Neural cell (in vitro differentiated cells): ENCODE results near the gene TRIM44. TPM values are rescaled to one million over a fixed set of nuclear protein-coding genes. Genes with fewer than 3 reads are reported as not detected.
"Not testable (repeated sequence)": the region's sequence is repeated elsewhere in the genome, so short reads cannot be mapped to it uniquely, and the experiment has no call there.

Source experiments
- H2AFZ ChIP-seq: fragments of 200-600, 300-800 bp; sonication (generic), shearing (Covaris generic); 2 replicates; pipeline ENCODE4 v1.6.0; 2014; ENCODE audit warnings: low read depth, mild to moderate bottlenecking, antibody characterized with exemption, low read length, moderate library complexity
- H3F3A ChIP-seq: fragments of 200-600 bp; shearing (Covaris generic); 2 replicates; pipeline ENCODE4 v1.6.1; 2016; ENCODE audit warnings: mild to moderate bottlenecking, moderate library complexity, mixed read lengths, antibody characterized with exemption, low read length; ENCODE audit not compliant: insufficient read depth, poor library complexity, severe bottlenecking
- H3K27ac ChIP-seq: fragments of 200-600, 300-800 bp; sonication (generic), shearing (Covaris generic); 2 replicates; pipeline ENCODE4 v1.5.1; 2014; ENCODE audit warnings: mild to moderate bottlenecking, low read length, moderate library complexity
- H3K27me3 ChIP-seq: fragments of 300-800, 200-600 bp; sonication (generic), shearing (Covaris generic); 2 replicates; pipeline ENCODE4 v1.6.0; 2014; ENCODE audit warnings: mild to moderate bottlenecking, low read depth, low read length, moderate library complexity; ENCODE audit not compliant: insufficient read depth
- H3K36me3 ChIP-seq: fragments of 300-800, 200-600 bp; sonication (generic), shearing (Covaris generic); 2 replicates; pipeline ENCODE4 v1.5.1; 2014; ENCODE audit warnings: mild to moderate bottlenecking, antibody characterized with exemption, low read length, moderate library complexity; ENCODE audit not compliant: insufficient read depth
- H3K4me2 ChIP-seq: fragments of 300-800, 200-600 bp; sonication (generic), shearing (Covaris generic); 2 replicates; pipeline ENCODE4 v1.6.0; 2014; ENCODE audit warnings: mild to moderate bottlenecking, low read length
- H3K4me3 ChIP-seq: fragments of 300-800, 200-600 bp; sonication (generic), shearing (Covaris generic); 2 replicates; pipeline ENCODE4 v1.5.1; 2014; ENCODE audit warnings: mild to moderate bottlenecking, low read length, moderate library complexity
- H3K79me2 ChIP-seq: fragments of 200-600 bp; shearing (Covaris generic); replicated peaks from 2 replicates; pipeline ENCODE4 v1.6.0; 2014; ENCODE audit warnings: mild to moderate bottlenecking, low read length, moderate library complexity; ENCODE audit not compliant: insufficient read depth
- H3K9ac ChIP-seq: fragments of 300-800, 200-600 bp; sonication (generic), shearing (Covaris generic); 2 replicates; pipeline ENCODE4 v1.6.1; 2016; ENCODE audit warnings: mild to moderate bottlenecking, low read length, mixed read lengths
- H3K9me2 ChIP-seq: fragments of 200-600 bp; shearing (Covaris generic); 2 replicates; pipeline ENCODE4 v1.6.1; 2016; ENCODE audit warnings: mild to moderate bottlenecking, low read length, mixed read lengths; ENCODE audit not compliant: insufficient read depth
- H3K9me3 ChIP-seq: fragments of 200-600, 300-800 bp; sonication (generic), shearing (Covaris generic); 2 replicates; pipeline ENCODE4 v1.6.1; 2016; ENCODE audit warnings: mild to moderate bottlenecking, mixed run types, low read length, moderate library complexity, mixed read lengths
- H4K20me1 ChIP-seq: fragments of 200-600 bp; shearing (Covaris generic); 2 replicates; pipeline ENCODE4 v1.6.1; 2016; ENCODE audit warnings: mild to moderate bottlenecking, mixed run types; ENCODE audit not compliant: insufficient read depth
- CTCF ChIP-seq: fragments of 450-650 bp; IDR thresholded peaks from 2 replicates; pipeline ENCODE4 v1.5.1; 2014; ENCODE audit warnings: antibody characterized with exemption, mild to moderate bottlenecking, moderate library complexity; ENCODE audit not compliant: poor library complexity, severe bottlenecking
- EP300 ChIP-seq: fragments of 450-650 bp; conservative IDR thresholded peaks from 2 replicates; pipeline ENCODE4 v1.6.1; 2014; ENCODE audit warnings: antibody characterized with exemption, mild to moderate bottlenecking, moderate library complexity; ENCODE audit not compliant: poor library complexity, severe bottlenecking
- EZH2 ChIP-seq: fragments of 200-600, 300-800 bp; shearing (Covaris generic), sonication (generic); IDR thresholded peaks from 2 replicates; pipeline ENCODE4 v1.6.1; 2014; ENCODE audit warnings: antibody characterized with exemption, low read length, borderline replicate concordance, mild to moderate bottlenecking; ENCODE audit not compliant: insufficient read depth, poor library complexity, severe bottlenecking
- POLR2AphosphoS5 ChIP-seq: IDR thresholded peaks from 2 replicates; pipeline ENCODE4 v1.6.1; 2012
- RAD21 ChIP-seq: fragments of 450-650 bp; conservative IDR thresholded peaks from 2 replicates; pipeline ENCODE4 v1.6.1; 2014; ENCODE audit warnings: antibody characterized with exemption, mild to moderate bottlenecking, moderate library complexity
- REST ChIP-seq: IDR thresholded peaks from 2 replicates; pipeline ENCODE4 v1.6.1; 2012; ENCODE audit warnings: borderline replicate concordance
- TAF1 ChIP-seq: IDR thresholded peaks from 2 replicates; pipeline ENCODE4 v1.6.1; 2012; ENCODE audit warnings: low read depth
- polyA plus RNA-seq: library from polyadenylated mRNA; depleted of rRNA; stranded (reverse); fragments of >200 nt; gene quantifications from 2 replicates; pipeline ENCODE4 v1.2.3, GENCODE V29; 2014

The TRIM44 gene
- polyA plus RNA-seq, 1 donor from 2014 or later, result 14.9 TPM

- Histone ChIP-seq H3K9ac (no peak overlapping the region), H3K4me3 (no peak overlapping the region)
These were observed 109.1 kb downstream of the TRIM44 start for GRCh38 chr11:35771722-35772121.

GRCh38 chr11:35777241-35777640 is 114.7 kb downstream of the TRIM44 start:
- not testable (repeated sequence) for H4K20me1 ChIP-seq, H3K27me3 ChIP-seq, H3K4me3 ChIP-seq, H3K9me2 ChIP-seq, H2AFZ ChIP-seq, H3K79me2 ChIP-seq, H3K9ac ChIP-seq, H3K36me3 ChIP-seq, H3K4me2 ChIP-seq, H3F3A ChIP-seq, H3K9me3 ChIP-seq, H3K27ac ChIP-seq

More at GRCh38 chr11:35771722-35772121, 109.1 kb downstream of the TRIM44 start:
- H2AFZ ChIP-seq, result no peak overlapping the region
- H3F3A ChIP-seq, result no peaks in the 10 kb centered on the region
- no peaks in the 10 kb centered on the region for H3K36me3 ChIP-seq
- H3K9me2 ChIP-seq, result no peaks in the 10 kb centered on the region
- no peaks in the 10 kb centered on the region for H3K27me3 ChIP-seq
- H3K9me3 ChIP-seq, result no peaks in the 10 kb centered on the region
- H3K4me2 ChIP-seq, result no peak overlapping the region
- no peaks in the 10 kb centered on the region for H3K79me2 ChIP-seq
- no peak overlapping the region for H3K27ac ChIP-seq
- H4K20me1 ChIP-seq, result no peaks in the 10 kb centered on the region
- no peak for TF ChIP-seq REST
- TF ChIP-seq POLR2AphosphoS5, result no peak
- TF ChIP-seq EZH2, result no peak
- no peak for TF ChIP-seq TAF1
- no peak for TF ChIP-seq RAD21
- TF ChIP-seq CTCF, result no peak
- no peak for TF ChIP-seq EP300

- H4K20me1 ChIP-seq, H3K36me3 ChIP-seq, H3K4me3 ChIP-seq, H3F3A ChIP-seq, H3K27ac ChIP-seq, H3K9me3 ChIP-seq, H2AFZ ChIP-seq, H3K9me2 ChIP-seq, H3K4me2 ChIP-seq, H3K79me2 ChIP-seq, H3K27me3 ChIP-seq, H3K9ac ChIP-seq: not testable (repeated sequence)
These were observed 116.4 kb downstream of the TRIM44 start for GRCh38 chr11:35778943-35779342.
